ENCODE results near the gene ACSS2. TPM values are rescaled to one million over a fixed set of nuclear protein-coding genes. Genes with fewer than 3 reads are reported as not detected.

The ACSS2 gene, protein sequence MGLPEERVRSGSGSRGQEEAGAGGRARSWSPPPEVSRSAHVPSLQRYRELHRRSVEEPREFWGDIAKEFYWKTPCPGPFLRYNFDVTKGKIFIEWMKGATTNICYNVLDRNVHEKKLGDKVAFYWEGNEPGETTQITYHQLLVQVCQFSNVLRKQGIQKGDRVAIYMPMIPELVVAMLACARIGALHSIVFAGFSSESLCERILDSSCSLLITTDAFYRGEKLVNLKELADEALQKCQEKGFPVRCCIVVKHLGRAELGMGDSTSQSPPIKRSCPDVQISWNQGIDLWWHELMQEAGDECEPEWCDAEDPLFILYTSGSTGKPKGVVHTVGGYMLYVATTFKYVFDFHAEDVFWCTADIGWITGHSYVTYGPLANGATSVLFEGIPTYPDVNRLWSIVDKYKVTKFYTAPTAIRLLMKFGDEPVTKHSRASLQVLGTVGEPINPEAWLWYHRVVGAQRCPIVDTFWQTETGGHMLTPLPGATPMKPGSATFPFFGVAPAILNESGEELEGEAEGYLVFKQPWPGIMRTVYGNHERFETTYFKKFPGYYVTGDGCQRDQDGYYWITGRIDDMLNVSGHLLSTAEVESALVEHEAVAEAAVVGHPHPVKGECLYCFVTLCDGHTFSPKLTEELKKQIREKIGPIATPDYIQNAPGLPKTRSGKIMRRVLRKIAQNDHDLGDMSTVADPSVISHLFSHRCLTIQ
- total RNA-seq (2021; fragmentation: NEBNext Ultra II Directional; extraction: Animal tissue kit (Norgen Biotek cat#: 25700)) (17.7 and 19.9 TPM in 2 replicates), polyA plus RNA-seq (2011; rRNA removed) (23.1 and 24.2 TPM in 2 replicates), polyA minus RNA-seq (2011; rRNA and poly(A)+ RNA removed) (39.1 and 51.8 TPM in 2 replicates)
- polyA plus RNA-seq (2011; cell fraction: cytosol; rRNA removed), result 26.3 TPM
- 38.7 TPM for polyA plus RNA-seq (2011; cell fraction: nucleus; rRNA removed)
- 14.4 to 21.1 TPM (median 16.5 TPM) in 4 replicates for polyA plus RNA-seq (2012, experiment 1 of 2)
- 30.7 TPM for polyA plus RNA-seq (2012, experiment 2 of 2)
- polyA plus RNA-seq (2013, experiment 1 of 2), result 34.9 TPM
- 35.6 TPM for polyA plus RNA-seq (2013, experiment 2 of 2)
- 25.4 TPM for polyA minus RNA-seq (2011; cell fraction: cytosol; rRNA and poly(A)+ RNA removed)
- 17.2 TPM for polyA minus RNA-seq (2011; cell fraction: nucleus; rRNA and poly(A)+ RNA removed)
- long read RNA-seq, experiment 1, partial matches to known transcripts, result 19 of 32 reads
- long read RNA-seq, experiment 1, other reads (novel, unspliced or antisense), result 12 of 32 reads
- long read RNA-seq, experiment 2, partial matches to known transcripts, result 1 of 1 reads
- long read RNA-seq, experiment 2, other reads (novel, unspliced or antisense), result 0 of 1 reads

GRCh38 chr20:34876406-34877282, at the start of gene ACSS2:
Gene ACSS2, plus strand, starts transcription at chr20:34876612. Its CDS starts 34 bp downstream, at chr20:34876646.
- H3K18ac ChIP-seq (ENCODE audit: extremely low read depth, low read length), result no peak within 1 kb of the TSS; the same call in none of the 2 replicates
- H4K5ac ChIP-seq (ENCODE audit: insufficient read length, low read depth, low read length), result no peak within 1 kb of the TSS
- H2BK12ac ChIP-seq (ENCODE audit: low read depth, low read length), result no peak within 1 kb of the TSS
- WGBS, 2 experiments (ENCODE audit: extremely low coverage in 1 of 2, insufficient coverage in 1 of 2, insufficient read length in 1 of 2, insufficient replicate concordance in 2 of 2, low coverage in 1 of 2, low lambda C conversion rate in 2 of 2, missing lambda C conversion rate in 1 of 2), result 4% methylated on average over 34 of the region's 63 CpGs; no CpG with 5 or more reads in 1 of the 2 experiments
- peak within 1 kb of the TSS; percentile 68 to 98 (median 76) for H3K4me3 ChIP-seq (ENCODE audit: extremely low read depth in 1 of 4, insufficient read depth in 2 of 4, low read depth in 3 of 4, low read length in 4 of 4)
- no peak within 1 kb of the TSS for H2BK15ac ChIP-seq (ENCODE audit: low read length)
- DNase-seq (ENCODE audit: low read depth in 1 of 2, low spot score in 2 of 2) (peak in 1 of 2 experiments; percentile 99), FAIRE-seq (no peak)
- ChIA-PET POLR2A (ENCODE audit: partially characterized antibody) (interaction anchor here (0.9 to 1.9 kb wide), 6 partner anchors 11 to 124 kb away, joined by 3 to 6 read pairs (median 3); partner anchors contain the start of genes GSS and MYH7B), CTCF (ENCODE audit: partially characterized antibody) (interaction anchor here (0.6 to 6.6 kb wide), 13 partner anchors 11 to 125 kb away, joined by 3 to 64 read pairs (median 5); partner anchors contain the start of genes GSS and MYH7B)
- peak within 1 kb of the TSS; percentile 36 to 85 for H3K4me2 ChIP-seq (ENCODE audit: insufficient read depth in 1 of 2, low read depth in 2 of 2, low read length in 2 of 2)
- no peak within 1 kb of the TSS for H2BK20ac ChIP-seq (ENCODE audit: low read length)
- H3K27me3 ChIP-seq (replicated peaks in 1 of 4; ENCODE audit: control insufficient read depth in 3 of 4, extremely low read depth in 1 of 4, insufficient read depth in 3 of 4, low read length in 3 of 4), result peaks cover 0 to 17% (median 13%) of the 10 kb centered on the region in 4 experiments; a peak in 6 of 7 replicates
- no peak within 1 kb of the TSS; the same call in 1 of the 2 replicates for H2BK5ac ChIP-seq (ENCODE audit: low read depth, low read length)
- H3K27ac ChIP-seq (ENCODE audit: low read depth, low read length), result no peak within 1 kb of the TSS
- no peak within 1 kb of the TSS for H3K14ac ChIP-seq (ENCODE audit: insufficient read length)
- H2BK120ac ChIP-seq (replicated peaks; ENCODE audit: low read depth, low read length), result no peak within 1 kb of the TSS
- H3K56ac ChIP-seq (replicated peaks; ENCODE audit: insufficient read length, low read depth, low read length), result peak within 1 kb of the TSS; percentile 17
- H4K8ac ChIP-seq (ENCODE audit: extremely low read depth, insufficient read depth, low read length), result peak within 1 kb of the TSS; percentile 5; the same call in 1 of the 2 replicates
- no peak within 1 kb of the TSS for H3K4ac ChIP-seq (replicated peaks; ENCODE audit: insufficient read length, low read depth, low read length)
- peaks cover 0 to 10% (median 4%) of the 10 kb centered on the region in 4 experiments; a peak in 4 of 7 replicates for H3K4me1 ChIP-seq (replicated peaks in 1 of 4; ENCODE audit: control insufficient read depth in 3 of 4, insufficient read depth in 4 of 4, low read length in 3 of 4)
- peak within 1 kb of the TSS; percentile 6 for H4K91ac ChIP-seq (replicated peaks; ENCODE audit: insufficient read length, low read length)
- peaks cover 14% of the 10 kb centered on the region for H3K23me2 ChIP-seq (ENCODE audit: low read depth, low read length)
- no peaks in the 10 kb centered on the region for H3K9me3 ChIP-seq (ENCODE audit: insufficient read depth in 2 of 2, low read depth in 1 of 2, low read length in 1 of 2)
- H4K20me1 ChIP-seq (replicated peaks in 1 of 2; ENCODE audit: control insufficient read depth in 1 of 2, insufficient read depth in 2 of 2, low read length in 2 of 2), result peaks cover 0 to 3% of the 10 kb centered on the region in 2 experiments
- peak within 1 kb of the TSS; percentile 80 for H2AFZ ChIP-seq (ENCODE audit: low read length)
- H3K79me2 ChIP-seq (ENCODE audit: control insufficient read depth in 1 of 2, insufficient read depth in 2 of 2, low read length in 2 of 2), result peaks cover 0 to 6% of the 10 kb centered on the region in 2 experiments; a peak in 1 of 4 replicates
- H3K79me1 ChIP-seq (ENCODE audit: low read depth, low read length), result no peaks in the 10 kb centered on the region; the same call in 1 of the 2 replicates
- peak within 1 kb of the TSS in 2 of 4 experiments; percentile 14 to 37; a peak in 4 of 7 replicates for H3K9ac ChIP-seq (replicated peaks in 1 of 4; ENCODE audit: extremely low read depth in 1 of 4, low read depth in 3 of 4, low read length in 3 of 4)
- no peak within 1 kb of the TSS; the same call in 1 of the 2 replicates for H2AK5ac ChIP-seq (ENCODE audit: low read depth, low read length)
- H3K23ac ChIP-seq (ENCODE audit: insufficient read length), result no peak within 1 kb of the TSS
- no peaks in the 10 kb centered on the region for H3K36me3 ChIP-seq (ENCODE audit: control insufficient read depth in 2 of 4, insufficient read depth in 4 of 4, low read length in 3 of 4)
- TF ChIP-seq BACH1 (IDR thresholded peaks at IDR 0.05; ENCODE audit: low read length) (no peak), EGR1 (IDR thresholded peaks at IDR 0.05; ENCODE audit: borderline replicate concordance, low read depth, low read length) (no peak), KDM4A (IDR thresholded peaks at IDR 0.05; ENCODE audit: low read depth, low read length, severe bottlenecking) (peak; percentile 68), TBP (IDR thresholded peaks at IDR 0.05; ENCODE audit: low read depth, low read length) (0 out of 2 replicates have a peak, but pooled peaks have one; percentile 17)
